Brain pericyte (primary cell): Measurements from ENCODE around the gene PTPRH.
"Not testable (repeated sequence)": the region's sequence is repeated elsewhere in the genome, so short reads cannot be mapped to it uniquely, and the experiment has no call there.

Source experiments
- DNase-seq: peaks from one replicate; pipeline ENCODE4 v3.0.0-alpha.2; 2012; ENCODE audit warnings: low read depth, low spot score

The PTPRH gene

DNA sequence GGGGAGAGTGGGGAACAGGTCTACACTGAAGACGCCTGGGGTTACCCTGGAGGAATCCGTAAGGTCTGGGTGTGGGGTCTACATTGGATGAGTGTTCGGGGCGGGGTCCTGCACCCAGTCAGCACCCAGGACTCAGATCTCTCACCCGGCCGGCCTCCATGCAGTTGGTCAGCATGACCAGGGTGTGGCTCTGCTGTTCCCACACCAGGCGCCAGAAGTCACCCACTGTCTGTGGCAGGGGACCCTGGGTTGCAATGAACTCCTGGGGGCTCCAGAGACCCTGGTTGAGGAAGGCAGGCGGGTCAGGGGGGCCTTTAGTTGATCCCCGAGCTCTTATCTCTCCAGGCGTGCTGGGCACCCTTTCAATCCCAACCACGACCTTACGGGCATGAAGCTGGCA lies 23.2 kb downstream of the PTPRH start:
- no peak for DNase-seq

DNA sequence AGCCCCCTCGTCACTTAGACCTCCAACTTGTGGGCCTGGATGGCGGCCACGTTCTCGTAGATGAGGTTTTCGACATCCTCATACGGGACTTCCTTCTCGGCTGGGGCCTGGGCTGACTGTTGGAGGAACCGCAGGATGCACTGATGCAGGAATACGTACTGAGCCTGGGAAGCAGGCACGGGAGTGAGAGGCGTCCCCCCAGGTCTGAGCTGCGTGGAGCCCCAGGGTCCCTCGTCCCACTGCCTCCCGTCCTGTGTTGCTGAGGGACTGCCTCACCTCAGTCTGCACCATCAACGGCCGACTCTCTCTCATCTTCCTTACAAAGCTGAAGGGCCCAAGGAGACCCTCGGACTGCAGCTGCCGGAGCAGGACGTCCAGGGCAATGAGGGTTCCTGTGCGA lies 27.6 kb downstream of the PTPRH start:
- DNase-seq: no peak

DNA sequence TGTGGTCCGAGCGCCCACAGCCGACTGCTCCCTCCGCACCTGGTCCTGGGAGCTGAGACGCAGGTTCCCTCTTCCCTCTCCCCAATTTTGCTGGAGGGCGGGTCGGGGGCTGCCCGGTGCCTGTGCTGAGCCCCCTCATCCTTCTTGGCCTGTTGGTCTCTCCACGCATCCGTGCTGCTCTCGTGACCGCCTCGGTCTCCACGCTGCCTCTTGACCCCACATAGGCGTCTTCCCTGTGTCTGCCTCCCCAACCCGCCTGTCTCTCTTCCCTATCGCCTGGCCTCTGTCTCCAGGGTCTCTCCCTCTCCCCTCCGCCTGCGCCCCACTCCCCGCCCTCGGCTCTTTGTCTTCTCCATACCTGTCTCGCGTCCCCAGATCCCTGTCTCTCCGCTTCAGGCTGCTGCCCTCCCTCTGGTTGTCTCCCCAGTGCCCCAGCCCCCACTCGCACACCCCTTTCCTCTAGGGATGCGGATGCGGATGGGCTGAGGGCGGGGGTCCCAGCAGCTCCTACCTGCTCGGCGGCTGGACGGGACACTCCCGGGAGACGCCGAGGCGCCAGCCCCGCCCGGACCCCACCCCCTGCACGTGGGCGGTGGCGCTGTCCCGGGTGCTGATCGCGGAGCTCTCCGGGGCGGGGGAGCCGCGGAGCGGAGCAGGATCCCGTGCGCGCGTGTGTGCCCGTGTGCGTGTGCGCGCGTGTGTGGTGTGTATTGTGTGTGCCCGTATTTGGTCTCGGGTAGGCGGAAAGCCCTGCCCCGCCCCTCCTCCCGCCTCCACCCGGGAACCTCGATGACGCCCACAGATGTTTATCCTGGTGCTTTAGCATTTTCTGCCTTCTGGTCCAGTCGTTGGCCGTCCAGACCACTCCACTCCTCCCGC lies 29.5 kb downstream of the PTPRH start, which contains the start of gene SYT5:
TSS of gene SYT5 (minus strand) at position 684 of the 879 bp plus-strand sequence. CDS start 1,248 bp downstream, outside the sequence.
- DNase-seq: no peak

DNA sequence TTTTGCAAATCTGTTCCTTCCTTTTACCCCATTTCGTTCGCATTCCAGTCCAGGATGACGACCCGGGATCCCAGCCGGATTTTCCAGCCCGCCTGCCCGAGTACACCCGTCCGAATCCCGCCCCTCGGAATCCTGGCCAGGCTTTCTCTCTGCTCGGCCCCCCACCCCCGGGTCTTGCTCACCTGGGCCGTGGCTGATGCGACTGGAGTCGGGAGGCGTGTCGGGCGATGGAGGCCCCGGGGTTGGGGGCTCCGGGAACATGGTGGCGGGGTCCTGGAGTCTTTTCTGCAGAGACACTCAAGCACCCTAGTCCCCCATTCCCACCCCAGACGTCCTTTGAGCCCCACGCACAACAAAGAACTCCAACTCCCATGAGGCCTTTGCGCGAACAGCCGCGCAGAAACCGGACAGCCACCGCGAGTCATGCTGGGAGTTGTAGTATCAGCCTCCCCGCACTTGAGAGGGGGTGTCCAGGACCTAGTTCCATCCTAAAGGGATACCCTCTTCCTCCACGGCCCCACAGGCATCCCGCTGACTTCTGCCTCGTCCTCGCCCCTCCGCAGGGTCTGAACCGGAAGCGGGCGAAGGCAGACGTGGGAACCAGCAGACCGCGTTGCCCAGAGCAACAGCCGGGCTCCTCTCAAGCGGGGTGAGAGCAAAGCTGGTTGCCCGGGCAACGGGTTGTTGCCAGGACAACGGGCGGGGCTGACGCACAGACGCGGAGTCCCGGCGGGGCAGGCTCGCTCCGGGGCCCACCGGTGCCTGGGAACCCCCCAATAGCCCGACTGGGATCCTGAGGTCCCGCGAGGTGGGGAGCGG lies 30.3 kb downstream of the PTPRH start:
- no peak for DNase-seq

DNA sequence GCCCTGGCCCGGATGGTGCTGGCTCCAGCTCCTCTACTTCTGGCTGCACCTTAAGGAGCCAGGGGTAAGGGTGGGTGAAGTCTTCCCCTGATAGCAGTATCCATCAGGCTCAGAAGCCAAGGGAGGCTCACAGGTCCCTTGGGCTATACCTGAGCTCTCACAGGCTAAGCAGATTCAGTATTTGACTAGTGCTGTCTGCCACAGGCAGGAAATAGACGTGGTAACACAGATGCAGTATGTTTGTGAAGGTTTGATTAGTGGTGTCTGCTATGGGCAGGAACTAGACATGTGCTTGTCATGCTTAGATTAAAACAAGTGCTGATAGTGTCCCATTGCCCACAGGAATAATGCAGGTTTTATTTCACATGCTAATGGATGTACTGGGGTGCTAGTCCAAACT lies 33.2 kb downstream of the PTPRH start:
- DNase-seq: no peak

DNA sequence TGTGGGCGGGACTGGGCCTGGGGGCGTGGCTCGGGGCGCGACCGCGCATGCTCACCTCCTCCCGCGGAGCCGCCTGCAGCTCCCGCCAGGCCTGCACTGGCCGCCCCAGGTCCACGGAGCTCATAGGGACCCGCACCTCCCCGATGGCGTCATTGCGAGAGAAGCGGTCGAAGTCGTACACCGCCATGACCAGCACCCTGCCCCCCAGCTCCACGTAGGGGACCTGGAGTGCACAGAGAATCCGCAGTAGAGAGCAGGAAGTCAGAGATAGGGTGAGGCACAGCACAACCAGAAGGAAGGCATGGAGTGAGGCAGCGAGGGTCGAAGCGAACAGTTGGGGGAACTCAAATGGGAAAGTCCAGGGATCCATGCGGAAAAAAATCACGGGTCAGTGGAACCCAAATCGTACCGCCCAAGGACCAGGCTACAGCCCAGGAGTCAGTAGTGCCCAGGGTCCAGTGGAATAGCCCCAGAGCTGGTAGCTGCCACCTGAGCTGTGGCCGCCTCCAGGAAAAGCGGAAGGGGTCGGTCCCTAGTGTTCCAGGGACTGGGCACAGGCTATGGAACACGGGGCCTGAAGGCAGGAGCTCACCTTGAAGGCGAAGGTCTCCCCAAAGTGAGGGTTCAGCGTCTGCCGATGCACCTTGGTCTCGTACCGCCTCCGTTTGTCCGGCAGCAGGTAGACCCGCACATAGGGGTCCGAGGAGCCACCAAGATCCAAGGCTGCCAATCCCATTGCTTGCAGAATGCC lies 34.0 kb downstream of the PTPRH start:
- DNase-seq: no peak

DNA sequence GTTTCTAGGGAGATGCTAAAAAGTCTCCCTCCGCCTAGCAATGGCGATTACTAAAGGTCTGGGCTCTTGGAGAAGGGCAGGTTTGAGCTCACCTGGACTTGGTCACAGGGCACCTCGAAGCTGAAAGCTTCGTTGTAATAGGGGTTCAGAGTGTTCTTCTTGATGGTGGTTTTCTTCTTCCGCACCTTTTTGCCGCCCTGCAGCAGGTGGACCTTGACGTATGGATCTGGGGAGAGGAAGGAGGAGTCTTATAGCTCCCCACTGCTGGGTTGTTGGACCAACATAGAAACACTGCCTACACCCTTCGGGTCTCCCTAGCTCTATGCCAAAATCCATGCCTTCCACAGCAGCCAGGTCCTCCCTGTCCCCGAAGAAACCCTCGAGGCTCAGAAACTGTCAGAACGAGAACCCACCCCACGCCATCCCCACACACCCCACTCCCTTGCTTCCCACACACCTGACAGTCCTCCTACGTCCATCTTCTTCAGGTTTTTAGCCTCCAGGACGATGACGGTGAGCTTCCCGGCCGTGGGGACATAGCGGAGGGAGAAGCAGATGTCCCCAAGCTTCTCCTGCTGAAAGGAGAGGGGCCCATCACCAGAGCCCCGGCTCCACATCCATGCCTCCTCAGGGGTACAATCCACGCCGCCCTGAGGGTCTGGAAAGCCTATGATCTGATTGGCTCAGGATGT lies 34.7 kb downstream of the PTPRH start:
- DNase-seq: no peak

DNA sequence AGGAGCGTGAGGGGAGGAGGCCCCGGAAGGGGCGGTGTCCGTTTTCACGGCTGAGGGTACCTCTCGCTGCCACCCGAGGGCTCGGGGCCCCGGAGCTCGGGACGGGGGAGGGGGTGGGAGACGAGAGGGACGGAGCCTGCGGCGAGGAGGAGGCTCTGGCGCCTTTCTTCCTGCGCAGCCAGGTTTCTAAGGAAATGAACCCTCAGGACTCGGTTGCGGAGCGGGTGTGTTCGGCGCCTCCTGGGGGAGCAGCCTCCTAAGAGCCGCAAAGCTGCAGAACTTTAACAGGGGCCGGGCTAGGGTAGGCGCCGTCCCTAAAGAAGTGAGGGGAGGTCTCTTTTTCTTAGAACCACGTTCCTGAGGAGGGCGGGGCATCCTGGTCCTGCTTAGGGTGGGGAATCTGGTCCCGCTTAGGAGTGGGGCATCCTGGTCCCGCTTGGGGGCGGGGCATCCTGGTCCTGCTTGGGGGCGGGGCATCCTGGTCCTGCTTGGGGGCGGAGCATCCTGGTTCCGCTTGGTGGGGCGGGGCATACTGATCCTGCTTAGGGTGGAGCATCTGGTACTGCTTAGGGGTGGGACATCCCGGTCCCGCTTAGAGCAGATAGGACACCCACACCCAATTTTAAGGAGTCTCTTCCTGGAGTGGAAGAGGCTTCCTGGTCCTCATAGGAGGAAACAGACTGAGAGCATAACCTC lies 35.4 kb downstream of the PTPRH start:
- no peak for DNase-seq

DNA sequence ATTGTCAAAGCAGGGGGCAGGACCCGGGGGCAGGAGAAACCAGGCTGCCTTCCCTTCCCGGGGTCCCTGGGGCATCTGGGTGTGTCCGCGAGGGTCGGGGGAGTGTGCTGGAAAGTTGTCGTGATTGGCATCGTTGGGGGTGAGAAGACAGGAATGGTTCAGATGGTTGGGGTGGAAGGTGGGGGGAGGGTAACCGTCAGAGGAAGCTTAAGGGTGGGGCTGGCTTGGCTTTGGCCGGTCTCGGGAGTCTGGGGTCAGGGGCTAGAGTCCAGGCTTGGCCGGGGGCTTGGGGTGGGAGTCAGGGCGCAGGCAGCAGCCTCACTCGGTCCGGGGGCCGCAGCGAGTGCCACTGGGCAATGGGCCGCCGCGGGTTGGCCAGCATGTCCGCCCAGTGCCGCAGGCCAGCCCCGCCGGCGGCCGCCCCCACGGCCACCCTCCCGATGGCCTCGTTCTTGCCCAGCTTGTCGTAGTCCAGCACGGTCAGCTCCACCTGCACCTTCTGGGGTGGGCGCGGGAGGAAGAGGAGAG lies 36.1 kb downstream of the PTPRH start:
- no peak for DNase-seq

DNA sequence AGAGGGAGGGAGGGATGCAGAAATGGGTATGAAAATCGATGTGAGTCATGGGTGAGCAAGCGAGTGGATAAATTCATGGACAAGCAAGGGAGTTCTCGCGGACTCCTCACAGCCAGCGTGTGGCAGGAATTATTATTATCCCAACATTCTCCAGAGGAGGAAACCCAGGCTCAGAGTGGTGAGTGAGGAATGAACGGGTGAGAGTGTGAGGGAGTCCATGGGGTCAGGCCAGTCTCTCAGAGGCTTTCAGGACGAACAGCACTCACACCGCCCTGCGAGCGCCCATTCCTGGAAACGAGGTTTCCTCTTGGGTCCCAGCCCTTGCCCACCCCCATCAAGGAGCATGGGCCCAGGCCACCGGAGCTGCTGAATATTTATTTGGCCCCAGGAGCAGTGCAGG lies 36.6 kb downstream of the PTPRH start:
- no peak for DNase-seq

DNA sequence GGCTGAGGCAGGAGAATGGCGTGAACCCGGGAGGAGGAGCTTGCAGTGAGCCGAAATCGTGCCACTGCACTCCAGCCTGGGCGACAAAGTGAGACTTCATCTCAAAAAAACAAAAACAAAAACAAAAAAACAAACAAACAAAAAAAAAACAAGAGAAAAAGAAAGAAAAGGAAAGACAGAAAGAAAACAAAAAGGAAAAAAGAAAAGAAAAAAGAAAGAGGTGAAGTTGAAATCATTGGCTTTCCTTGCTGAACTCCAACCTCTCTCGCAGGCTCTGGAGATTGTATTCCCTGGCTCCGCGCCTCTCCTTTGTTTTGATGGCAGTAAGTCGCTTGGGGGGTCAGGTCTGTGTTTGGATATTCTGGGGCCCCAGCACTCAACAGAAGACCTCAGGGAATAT lies 37.0 kb downstream of the PTPRH start:
- DNase-seq: not testable (repeated sequence)

DNA sequence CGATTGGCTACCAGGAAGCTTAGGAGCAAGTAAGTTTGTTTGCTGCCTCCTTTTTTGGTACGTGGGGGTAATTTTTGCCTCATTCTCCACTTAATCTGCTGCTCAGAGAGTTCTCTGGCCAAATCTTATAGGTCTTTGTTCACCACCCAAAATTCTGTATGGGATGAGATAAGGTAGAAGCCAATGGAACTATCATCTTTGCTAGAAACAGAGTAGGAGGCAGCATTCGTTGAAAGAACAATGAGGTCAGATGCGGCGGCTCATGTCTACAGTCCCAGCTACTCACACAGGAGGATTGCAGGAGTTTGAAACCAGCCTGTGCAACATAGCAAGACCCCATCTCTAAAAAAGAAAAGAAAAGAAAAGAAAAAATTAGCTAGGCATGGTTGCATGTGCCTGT lies 37.9 kb downstream of the PTPRH start:
- DNase-seq: no peak

DNA sequence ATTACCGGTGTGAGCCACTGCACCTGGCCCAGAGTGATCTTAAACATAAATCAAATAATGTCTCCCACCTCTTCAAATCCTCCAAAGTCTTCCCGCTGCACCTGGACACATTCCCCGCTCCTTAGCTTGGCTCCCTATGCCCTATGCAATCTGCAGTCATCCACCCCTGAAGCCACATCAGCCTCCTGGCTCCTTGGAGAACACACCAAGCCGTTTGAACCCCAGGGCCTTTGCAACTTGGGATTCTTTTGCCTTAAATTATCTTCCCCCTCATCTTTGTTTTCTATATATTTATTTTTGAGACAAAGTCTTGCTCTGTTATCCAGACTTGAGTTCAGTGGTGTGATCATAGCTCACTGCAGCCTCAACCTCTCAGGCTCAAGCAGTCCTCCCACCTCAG lies 40.2 kb downstream of the PTPRH start:
- DNase-seq: no peak

DNA sequence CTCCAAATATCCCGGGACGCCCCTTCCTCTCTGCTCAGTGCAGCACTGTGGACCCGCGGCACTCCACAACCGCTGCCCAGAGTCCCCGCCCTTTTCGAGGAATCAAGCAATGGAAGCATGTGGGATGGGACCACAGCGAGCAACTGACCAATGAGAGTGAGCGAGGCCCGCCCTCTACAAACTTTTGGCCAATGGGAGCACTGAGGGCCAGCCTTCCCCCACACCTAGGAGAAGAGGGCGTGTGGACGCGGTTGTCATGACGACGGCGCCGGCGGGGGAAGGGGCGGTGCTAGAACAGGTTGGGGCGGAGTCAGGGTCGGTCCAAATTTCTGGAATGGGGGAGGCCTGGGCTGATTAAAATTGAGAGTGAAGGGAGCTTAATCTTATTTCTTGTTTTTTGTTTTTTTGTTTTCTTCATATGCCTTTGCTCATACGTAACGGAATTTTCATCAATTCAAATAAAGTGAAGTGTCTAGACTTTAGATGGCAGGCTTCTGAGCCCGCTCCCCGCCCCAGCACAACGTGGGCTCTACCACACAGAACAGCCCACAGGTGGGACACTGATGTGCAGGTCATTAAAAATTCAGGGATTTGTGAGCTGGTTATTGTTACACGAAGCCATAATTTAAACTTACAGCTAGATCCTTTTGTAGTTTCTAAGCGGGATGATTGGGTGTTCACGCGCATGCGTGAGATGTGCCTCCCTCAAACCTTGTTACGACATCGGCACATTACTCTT lies 42.6 kb downstream of the PTPRH start, which contains the start of gene DNAAF3:
TSS of gene DNAAF3 (minus strand) at position 84 of the 739 bp plus-strand sequence. CDS start 200 bp downstream, outside the sequence.
- DNase-seq: peak; percentile 84

DNA sequence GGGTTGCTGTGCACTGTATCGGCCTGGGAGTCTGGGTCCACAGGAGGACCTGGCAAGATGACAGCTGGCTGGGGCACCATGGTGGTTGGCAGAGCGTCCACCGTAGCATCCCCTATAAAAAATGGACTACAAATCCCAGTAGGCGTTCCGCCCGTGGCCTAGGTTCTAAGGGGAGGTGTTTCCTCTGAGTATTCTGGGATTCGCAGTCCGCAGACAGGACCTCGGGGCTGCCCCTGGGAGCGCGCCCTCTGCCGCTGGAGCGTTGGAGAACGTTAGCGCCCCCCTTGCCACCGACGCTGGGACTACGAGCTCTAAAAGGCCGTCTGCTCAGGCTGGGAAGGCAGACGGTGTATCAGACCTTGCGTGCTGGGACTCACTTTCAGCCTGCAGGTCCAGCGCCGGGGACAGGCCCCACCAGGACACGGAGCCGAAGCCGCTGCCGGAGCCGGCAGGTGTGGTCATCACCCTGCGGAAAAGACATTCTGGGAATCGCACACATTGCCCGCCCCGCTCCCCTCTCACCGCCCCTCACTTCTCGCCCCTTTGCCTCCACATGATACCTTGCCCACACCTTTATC lies 43.3 kb downstream of the PTPRH start:
- DNase-seq: no peak

DNA sequence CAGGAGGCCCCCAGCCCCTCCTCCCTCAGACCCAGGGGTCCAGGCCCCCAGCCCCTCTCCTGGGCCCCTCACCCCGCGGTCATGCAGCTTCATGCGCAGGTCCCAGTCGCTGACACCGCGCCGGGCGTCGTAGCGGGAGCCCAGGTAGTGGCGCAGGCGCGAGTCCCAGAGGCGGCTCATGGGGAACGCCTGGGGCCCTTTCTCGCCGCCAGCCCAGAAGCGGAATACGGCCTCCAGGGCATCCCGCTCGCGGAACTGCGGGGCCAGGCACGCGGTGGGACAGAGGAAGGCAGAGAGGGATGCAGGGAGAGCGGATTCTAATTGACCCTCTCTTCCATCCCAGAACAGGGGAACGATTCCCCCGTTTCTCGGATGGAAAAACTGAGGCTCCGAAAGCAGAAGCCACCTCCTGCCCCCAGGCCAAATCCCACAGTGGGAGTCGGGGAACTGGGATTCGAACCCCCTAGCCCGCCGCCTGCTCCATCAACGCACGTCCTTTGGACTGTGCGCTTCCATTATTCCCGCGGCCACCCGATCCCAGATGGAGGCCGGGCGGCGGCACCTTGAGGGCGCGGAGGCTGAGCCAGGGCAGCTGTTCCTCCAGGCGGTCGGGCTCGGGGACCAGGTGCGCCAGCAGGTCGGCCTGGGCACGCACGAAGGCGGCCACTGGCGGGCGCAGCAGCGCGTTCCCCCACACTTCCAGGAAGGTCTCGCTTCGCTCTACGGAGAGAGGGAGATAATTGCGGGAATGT lies 47.6 kb downstream of the PTPRH start:
- no peak for DNase-seq

DNA sequence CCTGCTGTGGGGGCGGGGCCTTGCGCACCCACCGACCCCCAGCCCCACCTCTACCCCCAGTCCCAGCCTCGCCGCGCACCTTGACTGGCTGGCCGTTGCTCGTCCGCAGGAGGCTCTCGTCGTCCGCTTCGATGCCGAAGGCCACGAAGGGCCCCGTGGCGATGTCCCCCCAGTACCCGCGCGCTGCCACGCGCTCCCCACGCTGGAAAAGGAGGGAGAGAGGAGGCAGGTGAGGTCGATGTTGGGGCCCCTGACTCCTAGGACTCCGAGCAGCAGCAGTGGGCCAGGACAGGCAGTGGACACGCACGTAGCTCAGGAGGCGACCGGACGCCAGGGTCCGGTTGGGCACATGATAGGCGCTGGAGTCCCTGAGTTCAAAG lies 48.3 kb downstream of the PTPRH start:
- DNase-seq: no peak

DNA sequence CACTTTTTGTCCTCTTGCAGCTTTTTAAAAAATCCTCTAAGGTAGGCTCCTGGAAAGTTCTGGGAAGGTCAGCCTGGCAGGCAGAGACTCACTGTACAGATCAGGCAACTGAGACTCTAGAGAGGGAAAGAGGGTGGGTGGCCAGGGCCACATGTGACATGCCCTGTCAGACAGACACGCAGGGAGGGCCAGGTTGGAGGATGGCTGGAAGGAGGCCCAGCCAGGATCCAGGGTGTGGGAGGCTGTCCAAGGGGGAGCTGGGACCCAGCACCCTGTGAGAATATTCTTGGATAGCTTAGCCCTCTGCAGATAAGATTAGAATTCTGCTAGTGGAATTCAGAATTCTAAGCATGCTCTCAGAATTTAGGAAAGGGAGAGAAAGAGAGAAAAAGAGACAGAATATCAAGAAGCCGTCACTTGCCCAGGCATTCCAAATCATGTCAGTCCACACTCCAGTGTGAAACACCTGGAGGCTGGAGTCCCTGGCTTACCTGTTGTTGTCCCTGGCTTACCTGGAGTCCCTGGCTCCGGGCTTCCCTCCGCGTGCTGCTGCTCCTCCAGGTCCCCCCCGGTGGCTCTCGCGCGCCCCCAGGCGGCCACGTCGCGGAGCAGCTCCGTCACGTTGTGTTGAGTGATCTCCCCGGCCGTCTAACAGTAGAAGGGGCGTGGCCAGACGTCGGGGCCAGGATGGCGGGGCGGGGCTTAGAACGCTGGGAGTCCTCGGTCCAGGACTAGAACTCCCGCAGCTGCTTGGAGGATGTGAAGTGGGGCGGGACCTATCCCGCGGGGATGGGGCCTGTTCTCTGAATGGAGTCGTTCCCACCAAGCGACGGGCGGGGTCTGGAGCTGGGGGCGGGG lies 48.9 kb downstream of the PTPRH start:
- DNase-seq: no peak
